ENCODE data around the gene THSD7A.

Gene THSD7A

GRCh38 chr7:11366118-11366517, 465.9 kb downstream of the THSD7A start:
- FAIRE-seq (no peak), DNase-seq (ENCODE audit: insufficient read length) (no peak)
- TF ChIP-seq POLR2AphosphoS5 (IDR thresholded peaks at IDR 0.05; ENCODE audit: low read depth, low read length): no peak
- TF ChIP-seq TAF1 (IDR thresholded peaks at IDR 0.05; ENCODE audit: borderline replicate concordance, low read depth, low read length): no peak
- no peak for TF ChIP-seq POLR2A (IDR thresholded peaks at IDR 0.05; ENCODE audit: low read depth, low read length)

- FAIRE-seq: no peak
- TF ChIP-seq TAF1 (IDR thresholded peaks at IDR 0.05; ENCODE audit: borderline replicate concordance, low read depth, low read length): no peak
- TF ChIP-seq POLR2AphosphoS5 (IDR thresholded peaks at IDR 0.05; ENCODE audit: low read depth, low read length): no peak
- TF ChIP-seq POLR2A (IDR thresholded peaks at IDR 0.05; ENCODE audit: low read depth, low read length): no peak
Measured at GRCh38 chr7:11358637-11359036, 473.4 kb downstream of the THSD7A start.

DNA sequence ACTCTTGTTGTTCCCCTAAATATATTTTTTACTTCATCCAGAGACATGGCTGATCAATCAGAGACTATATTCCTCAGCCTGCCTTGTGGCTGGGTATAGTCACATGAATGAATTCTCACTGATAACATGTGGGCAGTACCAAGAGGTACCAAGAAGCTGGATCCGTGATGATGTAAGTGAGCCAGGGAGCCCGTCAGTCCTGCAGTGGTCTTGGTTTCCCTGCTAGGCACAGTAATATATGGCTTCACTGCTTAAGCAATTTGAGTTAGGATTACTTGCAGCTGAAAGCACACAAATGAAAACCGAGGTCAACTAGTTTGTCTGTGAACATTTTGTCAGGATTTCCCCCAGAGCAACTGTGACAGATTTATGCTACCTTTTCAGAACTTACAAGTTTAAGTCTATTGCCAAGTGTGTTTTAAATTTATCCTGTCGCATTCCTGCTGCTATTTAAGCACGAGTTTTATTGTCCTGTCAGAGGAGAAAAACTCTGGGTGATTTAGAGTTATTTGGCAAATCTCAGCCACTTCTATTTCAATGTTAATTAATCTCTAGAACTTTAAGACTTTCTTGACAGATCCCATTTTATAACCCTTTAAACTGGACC, 476.5 kb downstream of the THSD7A start:
- no peak for DNase-seq (ENCODE audit: insufficient read length)
- FAIRE-seq: no peak
- TF ChIP-seq POLR2A (IDR thresholded peaks at IDR 0.05; ENCODE audit: low read depth, low read length) (no peak), POLR2AphosphoS5 (IDR thresholded peaks at IDR 0.05; ENCODE audit: low read depth, low read length) (no peak), TAF1 (IDR thresholded peaks at IDR 0.05; ENCODE audit: borderline replicate concordance, low read depth, low read length) (no peak)

More at GRCh38 chr7:11358637-11359036, 473.4 kb downstream of the THSD7A start:
- no peak for DNase-seq (ENCODE audit: insufficient read length)

DNA sequence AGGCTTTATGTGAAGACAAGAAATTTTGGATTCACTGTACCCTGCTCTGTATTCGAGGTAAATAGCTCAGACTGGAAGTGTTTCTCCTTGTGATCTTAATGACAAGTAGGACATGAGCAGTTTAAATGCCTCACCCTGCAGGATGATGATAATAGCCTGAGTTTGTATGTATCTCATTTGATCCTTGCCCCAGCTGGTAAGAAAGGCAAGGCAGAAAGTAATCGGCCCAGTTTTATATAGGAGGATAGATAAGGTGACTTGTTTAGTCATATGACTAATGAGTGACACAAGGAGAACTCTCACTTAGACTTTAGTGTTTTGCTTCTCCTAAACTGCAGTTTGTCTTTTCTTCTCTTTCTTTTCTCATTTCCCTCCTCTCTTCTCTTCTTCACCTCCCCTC, 485.7 kb downstream of the THSD7A start:
- DNase-seq (ENCODE audit: insufficient read length) (no peak), FAIRE-seq (no peak)
- no peak for TF ChIP-seq POLR2AphosphoS5 (IDR thresholded peaks at IDR 0.05; ENCODE audit: low read depth, low read length)
- TF ChIP-seq POLR2A (IDR thresholded peaks at IDR 0.05; ENCODE audit: low read depth, low read length): no peak
- TF ChIP-seq TAF1 (IDR thresholded peaks at IDR 0.05; ENCODE audit: borderline replicate concordance, low read depth, low read length): no peak

DNA sequence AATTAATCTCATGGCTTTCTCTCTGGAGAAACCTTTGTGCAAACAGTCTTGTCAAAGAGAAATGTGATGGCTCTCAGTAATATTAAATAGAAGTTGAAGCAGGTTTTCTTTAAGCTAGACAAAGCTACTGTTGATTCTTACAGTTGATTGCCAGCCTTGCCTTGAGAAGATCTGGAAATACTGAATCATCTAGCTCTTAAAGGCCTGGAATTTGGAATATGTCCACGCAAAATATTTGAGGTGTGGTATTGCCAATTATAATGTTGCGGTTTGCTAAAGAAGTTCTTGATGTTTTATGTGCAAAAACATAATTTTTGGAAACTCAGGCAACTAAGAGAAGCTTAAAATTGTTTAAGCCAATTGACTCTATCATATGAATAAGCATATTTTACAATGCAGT, 486.4 kb downstream of the THSD7A start:
- TF ChIP-seq POLR2A (IDR thresholded peaks at IDR 0.05; ENCODE audit: low read depth, low read length): no peak
- no peak for TF ChIP-seq POLR2AphosphoS5 (IDR thresholded peaks at IDR 0.05; ENCODE audit: low read depth, low read length)
- TF ChIP-seq TAF1 (IDR thresholded peaks at IDR 0.05; ENCODE audit: borderline replicate concordance, low read depth, low read length): no peak
- no peak for FAIRE-seq
- no peak for DNase-seq (ENCODE audit: insufficient read length)

- DNase-seq (ENCODE audit: insufficient read length): no peak
Measured at GRCh38 chr7:11343818-11344413, 488.1 kb downstream of the THSD7A start.

DNA sequence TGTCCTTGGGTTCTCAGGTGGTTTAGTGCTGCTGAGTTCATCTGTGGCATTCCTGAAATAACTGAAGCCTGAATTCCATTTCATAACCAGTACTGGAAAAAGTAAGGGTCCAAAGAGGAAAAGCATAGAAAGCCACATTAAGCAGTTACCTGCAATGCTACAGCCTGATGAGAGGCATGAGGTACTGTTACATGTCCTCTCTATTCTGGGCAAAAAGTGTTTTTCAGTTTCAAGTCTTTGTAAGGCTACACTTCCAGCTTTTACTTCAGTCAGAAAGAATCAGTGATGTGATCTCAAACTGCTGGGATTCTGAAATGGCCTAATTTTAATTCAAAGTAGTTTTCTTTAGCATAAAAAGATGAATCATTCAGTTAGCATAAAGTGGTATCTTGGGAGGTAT, 488.9 kb downstream of the THSD7A start:
- no peak for FAIRE-seq
- TF ChIP-seq POLR2AphosphoS5 (IDR thresholded peaks at IDR 0.05; ENCODE audit: low read depth, low read length): no peak
- no peak for TF ChIP-seq TAF1 (IDR thresholded peaks at IDR 0.05; ENCODE audit: borderline replicate concordance, low read depth, low read length)
- TF ChIP-seq POLR2A (IDR thresholded peaks at IDR 0.05; ENCODE audit: low read depth, low read length): no peak

More at GRCh38 chr7:11343818-11344413, 488.1 kb downstream of the THSD7A start:
- FAIRE-seq: peak; percentile 66
- TF ChIP-seq POLR2AphosphoS5 (IDR thresholded peaks at IDR 0.05; ENCODE audit: low read depth, low read length) (no peak), POLR2A (IDR thresholded peaks at IDR 0.05; ENCODE audit: low read depth, low read length) (no peak), TAF1 (IDR thresholded peaks at IDR 0.05; ENCODE audit: borderline replicate concordance, low read depth, low read length) (no peak)

GRCh38 chr7:11341285-11341944, 490.6 kb downstream of the THSD7A start:
- no peak for DNase-seq (ENCODE audit: insufficient read length)
- peak; percentile 66 for FAIRE-seq
- TF ChIP-seq POLR2A (IDR thresholded peaks at IDR 0.05; ENCODE audit: low read depth, low read length) (no peak), TAF1 (IDR thresholded peaks at IDR 0.05; ENCODE audit: borderline replicate concordance, low read depth, low read length) (no peak), POLR2AphosphoS5 (IDR thresholded peaks at IDR 0.05; ENCODE audit: low read depth, low read length) (no peak)

More for the DNA sequence above, 488.9 kb downstream of the THSD7A start:
- DNase-seq (ENCODE audit: insufficient read length): no peak

DNA sequence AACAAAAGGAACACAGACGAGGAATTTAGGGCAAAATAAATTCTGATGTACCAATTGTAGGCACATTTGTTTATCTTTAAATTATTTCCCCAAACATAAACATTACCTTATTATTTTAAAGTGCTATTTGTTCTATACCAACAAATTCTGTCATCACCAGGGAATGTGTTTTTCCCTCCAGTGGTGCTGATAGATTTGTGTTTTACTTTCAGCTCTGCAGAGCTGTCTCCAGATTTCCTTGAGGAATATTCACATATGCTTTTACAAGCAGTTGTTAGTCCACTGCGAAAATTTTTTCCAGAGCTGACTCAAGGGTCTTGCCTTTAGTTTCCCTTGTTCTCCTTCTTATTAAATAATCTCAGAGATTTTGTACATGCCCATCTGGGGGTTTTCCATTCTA, 495.6 kb downstream of the THSD7A start:
- TF ChIP-seq TAF1 (IDR thresholded peaks at IDR 0.05; ENCODE audit: borderline replicate concordance, low read depth, low read length) (no peak), POLR2AphosphoS5 (IDR thresholded peaks at IDR 0.05; ENCODE audit: low read depth, low read length) (no peak), POLR2A (IDR thresholded peaks at IDR 0.05; ENCODE audit: low read depth, low read length) (no peak)
- no peak for DNase-seq (ENCODE audit: insufficient read length)
- no peak for FAIRE-seq

DNA sequence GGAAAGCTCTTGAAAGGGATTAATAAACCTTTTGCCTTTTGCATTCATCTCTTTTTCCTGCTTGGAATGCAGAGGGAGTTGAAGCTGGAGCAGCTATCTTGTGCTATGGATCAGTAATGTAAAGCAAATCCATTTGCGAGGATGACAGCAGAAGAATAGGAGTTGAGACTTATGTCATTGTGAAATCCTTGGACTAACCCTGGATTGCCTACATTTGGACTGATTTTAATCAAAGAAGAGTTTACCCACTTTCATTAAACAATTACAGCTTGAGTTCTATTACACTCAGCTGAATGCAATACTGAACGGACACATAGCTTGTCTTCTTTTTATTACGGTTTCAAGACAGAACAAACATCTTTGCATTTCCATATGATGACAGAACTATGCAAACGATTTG, 496.1 kb downstream of the THSD7A start:
- FAIRE-seq (no peak), DNase-seq (ENCODE audit: insufficient read length) (no peak)
- no peak for TF ChIP-seq POLR2A (IDR thresholded peaks at IDR 0.05; ENCODE audit: low read depth, low read length)
- no peak for TF ChIP-seq POLR2AphosphoS5 (IDR thresholded peaks at IDR 0.05; ENCODE audit: low read depth, low read length)
- TF ChIP-seq TAF1 (IDR thresholded peaks at IDR 0.05; ENCODE audit: borderline replicate concordance, low read depth, low read length): no peak

- no peak for TF ChIP-seq POLR2AphosphoS5 (IDR thresholded peaks at IDR 0.05; ENCODE audit: low read depth, low read length)
- no peak for TF ChIP-seq POLR2A (IDR thresholded peaks at IDR 0.05; ENCODE audit: low read depth, low read length)
- no peak for TF ChIP-seq TAF1 (IDR thresholded peaks at IDR 0.05; ENCODE audit: borderline replicate concordance, low read depth, low read length)
- DNase-seq (ENCODE audit: insufficient read length) (no peak), FAIRE-seq (peak; percentile 86)
Measured at GRCh38 chr7:11332865-11333228, 499.2 kb downstream of the THSD7A start.

All from GM12892 (cell line).